A673 (cell line): ENCODE data around the gene SLC12A2. TPM values are rescaled to one million over a fixed set of nuclear protein-coding genes. Genes with fewer than 3 reads are reported as not detected.

Source experiments
- BruUV-seq: library from RNA; stranded (reverse); fragments of 400-500 nt; replicated peaks from 2 replicates; lab custom pipeline; 2021; lab: Mats Ljungman, UMichigan
- CTCF ChIA-PET: fragments of 300-600 bp; sonication (Branson Sonifier 250); formaldehyde crosslinking; loops from one replicate; lab custom pipeline; 2022; ENCODE audit warnings: antibody characterized with exemption; lab: Charles Lee
- POLR2A ChIA-PET: fragments of 300-600 bp; sonication (Branson Sonifier 250); formaldehyde crosslinking; loops from one replicate; lab custom pipeline; 2022; ENCODE audit warnings: antibody characterized with exemption; ENCODE audit not compliant: low non-redundant PET; lab: Charles Lee
- DNase-seq: peaks from one replicate; pipeline ENCODE4 v3.0.0-alpha.2; 2015; ENCODE audit warnings: low spot score
- H3K27ac ChIP-seq: fragments of 200-600 bp; sonication (generic); 2 replicates; pipeline ENCODE4 v1.5.1; 2016; ENCODE audit warnings: mixed run types, low read depth, mild to moderate bottlenecking, mixed read lengths, antibody characterized with exemption, low read length; ENCODE audit not compliant: poor library complexity, severe bottlenecking
- H3K27me3 ChIP-seq: fragments of 200-600 bp; sonication (generic); replicated peaks from 2 replicates; pipeline ENCODE4 v1.6.1; 2017; ENCODE audit warnings: mixed run types, low read depth, mild to moderate bottlenecking, mixed read lengths, antibody characterized with exemption, low read length; ENCODE audit not compliant: insufficient read depth, poor library complexity
- H3K36me3 ChIP-seq: fragments of 200-600 bp; sonication (generic); 2 replicates; pipeline ENCODE4 v1.6.1; 2016; ENCODE audit warnings: mixed run types, mild to moderate bottlenecking, mixed read lengths, antibody characterized with exemption, low read length; ENCODE audit not compliant: insufficient read depth, poor library complexity, severe bottlenecking
- H3K4me1 ChIP-seq: fragments of 200-600 bp; sonication (generic); 2 replicates; pipeline ENCODE4 v1.6.1; 2017; ENCODE audit warnings: mixed run types, mild to moderate bottlenecking, mixed read lengths, antibody characterized with exemption, low read length; ENCODE audit not compliant: insufficient read depth, poor library complexity, severe bottlenecking
- H3K4me3 ChIP-seq: fragments of 200-600 bp; sonication (generic); 2 replicates; pipeline ENCODE4 v1.5.1; 2016; ENCODE audit warnings: low read depth, mixed run types, mild to moderate bottlenecking, mixed read lengths, low read length; ENCODE audit not compliant: poor library complexity, severe bottlenecking
- H3K9me3 ChIP-seq: fragments of 200-600 bp; sonication (generic); 2 replicates; pipeline ENCODE4 v1.6.1; 2016; ENCODE audit warnings: mixed run types, low read depth, mild to moderate bottlenecking, mixed read lengths, antibody characterized with exemption, low read length; ENCODE audit not compliant: poor library complexity, severe bottlenecking
- EZH2 ChIP-seq: fragments of 200-600 bp; sonication (generic); IDR thresholded peaks from 2 replicates; pipeline ENCODE4 v1.6.1; 2017; ENCODE audit warnings: borderline replicate concordance, low read depth, mild to moderate bottlenecking, mixed read lengths, antibody characterized with exemption, low read length; ENCODE audit not compliant: poor library complexity, severe bottlenecking
- intact Hi-C: fragments of 100-400 bp; cut with micrococcal nuclease; formaldehyde crosslinking; loops from one replicate; pipeline ENCODE4 v1.10.0; 2022; ENCODE audit not compliant: unreplicated experiment
- total RNA-seq: library from RNA; stranded (reverse); gene quantifications from 2 replicates; pipeline ENCODE4 v1.2.3, GENCODE V29; 2021
- TF ChIP-seq, protein P1 (sequence below): fragments of 300-800, 200-600 bp; sonication (generic); conservative IDR thresholded peaks from 2 replicates; pipeline ENCODE4 v1.5.1; 2017; ENCODE audit warnings: low read depth, mild to moderate bottlenecking, antibody characterized with exemption, low read length, moderate library complexity, mixed read lengths

SLC12A2 gene
- total RNA-seq, 1 experiment from 2014 or later: 10.4 TPM

DNA sequence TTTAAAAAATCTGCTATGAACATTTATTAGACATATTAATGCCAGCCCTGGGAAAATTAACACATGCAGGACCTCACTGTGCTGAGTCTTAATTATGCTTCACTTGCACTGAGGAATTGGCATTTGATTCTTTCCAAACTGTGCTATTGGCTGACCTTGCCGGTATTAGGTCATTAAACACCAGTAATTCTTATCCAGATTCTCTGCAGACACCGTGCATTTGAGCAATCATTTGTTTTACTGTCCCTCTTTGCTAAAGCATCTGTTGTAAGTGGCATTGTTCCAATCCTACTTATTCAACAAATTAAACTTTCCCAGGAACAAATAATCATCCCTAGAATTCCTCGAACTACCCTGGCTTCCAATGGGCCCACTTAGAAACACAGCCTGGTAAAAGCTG lies 145.0 kb downstream of the SLC12A2 start:
- POLR2A ChIA-PET: no interaction called here
- no peaks in the 10 kb centered on the region for H3K27me3 ChIP-seq
- intact Hi-C loops: no loop called here
- H3K27ac ChIP-seq: no peak overlapping the region
- no peak for DNase-seq
- no peaks in the 10 kb centered on the region for H3K4me1 ChIP-seq
- no peak overlapping the region for H3K4me3 ChIP-seq
- TF ChIP-seq EZH2: no peak
- TF ChIP-seq, protein P1, sequence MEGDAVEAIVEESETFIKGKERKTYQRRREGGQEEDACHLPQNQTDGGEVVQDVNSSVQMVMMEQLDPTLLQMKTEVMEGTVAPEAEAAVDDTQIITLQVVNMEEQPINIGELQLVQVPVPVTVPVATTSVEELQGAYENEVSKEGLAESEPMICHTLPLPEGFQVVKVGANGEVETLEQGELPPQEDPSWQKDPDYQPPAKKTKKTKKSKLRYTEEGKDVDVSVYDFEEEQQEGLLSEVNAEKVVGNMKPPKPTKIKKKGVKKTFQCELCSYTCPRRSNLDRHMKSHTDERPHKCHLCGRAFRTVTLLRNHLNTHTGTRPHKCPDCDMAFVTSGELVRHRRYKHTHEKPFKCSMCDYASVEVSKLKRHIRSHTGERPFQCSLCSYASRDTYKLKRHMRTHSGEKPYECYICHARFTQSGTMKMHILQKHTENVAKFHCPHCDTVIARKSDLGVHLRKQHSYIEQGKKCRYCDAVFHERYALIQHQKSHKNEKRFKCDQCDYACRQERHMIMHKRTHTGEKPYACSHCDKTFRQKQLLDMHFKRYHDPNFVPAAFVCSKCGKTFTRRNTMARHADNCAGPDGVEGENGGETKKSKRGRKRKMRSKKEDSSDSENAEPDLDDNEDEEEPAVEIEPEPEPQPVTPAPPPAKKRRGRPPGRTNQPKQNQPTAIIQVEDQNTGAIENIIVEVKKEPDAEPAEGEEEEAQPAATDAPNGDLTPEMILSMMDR: no peak
- no peaks in the 10 kb centered on the region for H3K36me3 ChIP-seq
- CTCF ChIA-PET: no interaction called here
- no TSS peak for BruUV-seq
- no peaks in the 10 kb centered on the region for H3K9me3 ChIP-seq

GRCh38 chr5:128234928-128235641 lies 151.5 kb downstream of the SLC12A2 start:
- ChIA-PET POLR2A (no interaction called here), CTCF (no interaction called here)
- Histone ChIP-seq H3K4me3 (no peak overlapping the region), H3K9me3 (no peaks in the 10 kb centered on the region), H3K36me3 (no peaks in the 10 kb centered on the region), H3K4me1 (no peaks in the 10 kb centered on the region), H3K27me3 (peaks cover 22% of the 10 kb centered on the region), H3K27ac (no peak overlapping the region)
- TF ChIP-seq, protein P1: no peak
- TF ChIP-seq EZH2: no peak
- no TSS peak for BruUV-seq
- intact Hi-C loops: no loop called here
- no peak for DNase-seq

DNA sequence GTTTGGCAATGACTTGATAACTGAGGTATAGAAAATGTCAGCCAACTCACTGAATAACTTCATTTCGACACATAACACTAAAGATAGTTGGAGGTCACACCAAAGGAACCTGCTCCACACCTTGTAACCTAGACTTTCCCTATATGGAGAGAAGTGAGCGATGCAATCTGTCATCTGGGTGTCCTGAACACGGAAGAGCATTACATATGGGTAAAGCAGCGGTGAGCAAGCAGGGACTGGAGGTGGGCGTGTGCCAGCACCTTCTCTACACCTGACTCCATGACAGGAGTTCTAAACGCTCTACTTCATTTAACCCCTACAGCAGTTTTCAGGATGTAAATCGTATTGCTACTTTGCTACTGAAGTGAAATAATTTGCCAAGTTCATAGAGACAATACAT lies 152.8 kb downstream of the SLC12A2 start:
- ChIA-PET CTCF (no interaction called here), POLR2A (no interaction called here)
- intact Hi-C loops: no loop called here
- Histone ChIP-seq H3K9me3 (no peaks in the 10 kb centered on the region), H3K4me3 (no peak overlapping the region), H3K4me1 (no peaks in the 10 kb centered on the region), H3K27ac (no peak overlapping the region), H3K36me3 (no peaks in the 10 kb centered on the region), H3K27me3 (peaks cover 22% of the 10 kb centered on the region)
- TF ChIP-seq, protein P1: no peak
- BruUV-seq: no TSS peak
- no peak for DNase-seq
